HG03558 (cell line): ENCODE data around the gene CALN1.
"Not testable (repeated sequence)": the region's sequence is repeated elsewhere in the genome, so short reads cannot be mapped to it uniquely, and the experiment has no call there.

Experiments used
- ATAC-seq: cut with Tn5 transposase; IDR thresholded peaks from one replicate; pipeline ENCODE4 v1.9.1; 2021; ENCODE audit warnings: moderate number of reproducible peaks; ENCODE audit not compliant: unreplicated experiment; ENCODE audit errors: extremely low read depth

Gene CALN1

GRCh38 chr7:71914204-71914603 lies 497.9 kb downstream of the CALN1 start:
- not testable (repeated sequence) for ATAC-seq

GRCh38 chr7:71912476-71912875 lies 499.7 kb downstream of the CALN1 start:
- no peak for ATAC-seq

GRCh38 chr7:71911051-71911450 lies 501.1 kb downstream of the CALN1 start:
- ATAC-seq = no peak

- ATAC-seq = no peak
Measured at GRCh38 chr7:71905821-71906220, 506.3 kb downstream of the CALN1 start.

GRCh38 chr7:71904484-71904883 lies 507.7 kb downstream of the CALN1 start:
- no peak for ATAC-seq

- ATAC-seq = no peak
Measured at GRCh38 chr7:71900556-71900955, 511.6 kb downstream of the CALN1 start.

- no peak for ATAC-seq
Measured at GRCh38 chr7:71896535-71896934, 515.6 kb downstream of the CALN1 start.

GRCh38 chr7:71886046-71886445 lies 526.1 kb downstream of the CALN1 start:
- ATAC-seq = no peak

- no peak for ATAC-seq
Measured at GRCh38 chr7:71885487-71885886, 526.7 kb downstream of the CALN1 start.

GRCh38 chr7:71883415-71883814 lies 528.7 kb downstream of the CALN1 start:
- no peak for ATAC-seq

GRCh38 chr7:71871446-71871845 lies 540.7 kb downstream of the CALN1 start:
- no peak for ATAC-seq

GRCh38 chr7:71870812-71871211 lies 541.3 kb downstream of the CALN1 start:
- no peak for ATAC-seq

GRCh38 chr7:71868797-71869196 lies 543.3 kb downstream of the CALN1 start:
- ATAC-seq = no peak

GRCh38 chr7:71867626-71868025 lies 544.5 kb downstream of the CALN1 start:
- no peak for ATAC-seq

- no peak for ATAC-seq
Measured at GRCh38 chr7:71865172-71865571, 547.0 kb downstream of the CALN1 start.

GRCh38 chr7:71864130-71864529 lies 548.0 kb downstream of the CALN1 start:
- ATAC-seq = no peak

- no peak for ATAC-seq
Measured at GRCh38 chr7:71860572-71860971, 551.6 kb downstream of the CALN1 start.

GRCh38 chr7:71857338-71857737 lies 554.8 kb downstream of the CALN1 start:
- ATAC-seq = no peak

GRCh38 chr7:71854546-71855397 lies 557.4 kb downstream of the CALN1 start:
- no peak for ATAC-seq

- no peak for ATAC-seq
Measured at GRCh38 chr7:71851776-71852498, 560.2 kb downstream of the CALN1 start.

- no peak for ATAC-seq
Measured at GRCh38 chr7:71846160-71846559, 566.0 kb downstream of the CALN1 start.

GRCh38 chr7:71843676-71844075 lies 568.5 kb downstream of the CALN1 start:
- ATAC-seq = no peak
